Midbrain (tissue), 1 donor: ENCODE results near the gene FOXA1.

Source experiments
- DNase-seq: peaks from one replicate; lab custom pipeline; 2025; lab: John Stamatoyannopoulos, UW

The FOXA1 gene

DNA sequence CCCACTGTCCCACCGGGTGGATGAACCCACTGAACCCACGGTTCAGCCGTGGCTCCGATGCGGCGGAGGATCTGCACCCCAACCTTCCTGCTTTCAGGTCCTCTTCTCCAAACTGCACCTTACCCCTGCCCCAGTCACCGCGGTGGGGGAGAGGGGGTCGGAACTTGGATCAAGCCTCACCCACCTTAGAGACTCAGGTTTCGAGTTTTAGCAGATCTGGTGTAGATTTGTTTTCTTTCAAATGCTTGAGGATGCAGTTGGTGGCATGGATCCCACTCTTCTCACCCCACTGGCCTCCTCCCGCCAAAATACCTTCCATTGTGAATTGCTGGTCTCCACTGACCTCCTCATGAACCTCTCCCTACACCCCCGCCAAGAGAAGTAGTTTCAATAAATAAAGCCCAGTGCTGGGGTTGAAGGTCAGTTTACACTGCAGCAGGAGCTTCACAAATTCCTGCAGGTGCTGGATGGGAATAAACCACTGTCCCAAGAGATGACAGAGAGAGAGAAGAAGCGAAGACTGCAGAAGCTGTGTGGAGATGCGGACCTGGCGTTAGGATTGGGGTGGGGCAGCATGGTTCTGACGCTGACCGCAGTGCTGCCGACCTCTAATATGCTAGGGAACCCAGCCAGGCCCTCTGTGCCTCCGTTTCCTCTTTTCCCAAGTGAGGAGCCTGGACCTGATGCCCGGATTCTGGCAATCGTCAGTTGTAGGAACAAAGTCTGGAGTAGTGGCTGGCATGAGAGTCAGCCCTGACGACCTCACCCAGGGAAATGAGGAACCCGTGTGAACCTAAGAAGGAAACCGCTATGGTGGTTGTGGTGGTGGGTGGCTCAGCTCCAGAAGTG lies 7.8 kb upstream of the FOXA1 start:
- DNase-seq = no peak

DNA sequence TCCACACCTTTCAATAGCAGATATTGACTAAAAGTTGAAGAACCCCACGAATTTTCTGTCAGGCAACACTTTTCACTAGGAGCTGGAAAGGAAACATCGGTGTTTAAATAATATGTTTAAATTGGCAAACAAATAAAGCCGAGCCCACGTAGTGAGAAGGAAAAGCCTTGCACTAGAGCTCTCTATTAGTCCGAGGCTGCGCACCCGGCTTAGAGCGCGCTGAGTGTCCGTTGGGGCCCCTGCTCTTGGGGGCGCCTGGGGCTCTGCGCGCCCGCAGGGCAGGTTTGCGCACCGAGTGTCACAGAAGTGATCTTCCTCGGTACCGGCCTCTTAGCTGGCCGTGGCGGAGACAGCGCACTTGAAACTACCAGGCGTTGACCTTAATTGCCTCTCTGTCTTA lies 6.8 kb upstream of the FOXA1 start:
- no peak for DNase-seq

DNA sequence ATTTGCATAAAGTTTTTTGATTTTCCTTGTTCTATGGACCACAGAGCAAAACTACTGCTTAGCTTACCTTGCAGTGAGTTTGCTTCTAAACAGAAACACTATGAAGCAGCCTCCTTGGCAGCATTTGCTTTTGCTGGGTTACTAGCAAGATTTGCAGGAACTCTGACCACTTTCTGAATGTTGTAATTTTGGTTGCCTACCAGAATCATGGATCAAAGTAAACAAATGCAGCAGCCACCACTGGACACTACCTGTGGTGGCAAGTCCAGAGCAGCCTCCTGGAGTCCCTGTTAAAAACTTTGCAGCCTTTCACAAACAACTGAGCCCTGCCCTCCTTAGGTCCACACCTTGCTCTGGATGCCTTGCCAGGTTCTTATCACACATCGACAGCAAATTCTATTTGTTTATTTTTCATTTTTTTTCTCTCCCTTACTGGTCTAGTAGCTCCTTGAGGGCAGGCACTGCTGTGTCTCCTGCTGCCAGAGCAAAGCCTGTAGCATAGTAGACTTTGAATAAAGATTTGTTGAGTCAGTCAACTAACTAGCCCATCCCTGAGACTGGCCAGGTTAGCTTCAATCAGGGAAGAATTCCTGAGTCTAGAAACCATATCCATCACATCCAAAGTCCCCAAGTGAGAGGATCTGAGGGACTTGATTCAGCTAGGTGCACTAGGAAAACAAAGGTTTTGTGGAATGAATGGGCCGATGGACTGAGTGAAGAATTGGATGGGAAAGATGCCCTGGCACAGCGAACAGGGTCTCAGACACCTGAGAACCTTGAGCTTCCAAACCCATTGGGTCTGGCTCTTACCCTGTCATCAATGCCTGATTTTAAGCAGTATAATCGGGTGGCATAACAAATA lies 6.1 kb upstream of the FOXA1 start:
- DNase-seq = no peak

DNA sequence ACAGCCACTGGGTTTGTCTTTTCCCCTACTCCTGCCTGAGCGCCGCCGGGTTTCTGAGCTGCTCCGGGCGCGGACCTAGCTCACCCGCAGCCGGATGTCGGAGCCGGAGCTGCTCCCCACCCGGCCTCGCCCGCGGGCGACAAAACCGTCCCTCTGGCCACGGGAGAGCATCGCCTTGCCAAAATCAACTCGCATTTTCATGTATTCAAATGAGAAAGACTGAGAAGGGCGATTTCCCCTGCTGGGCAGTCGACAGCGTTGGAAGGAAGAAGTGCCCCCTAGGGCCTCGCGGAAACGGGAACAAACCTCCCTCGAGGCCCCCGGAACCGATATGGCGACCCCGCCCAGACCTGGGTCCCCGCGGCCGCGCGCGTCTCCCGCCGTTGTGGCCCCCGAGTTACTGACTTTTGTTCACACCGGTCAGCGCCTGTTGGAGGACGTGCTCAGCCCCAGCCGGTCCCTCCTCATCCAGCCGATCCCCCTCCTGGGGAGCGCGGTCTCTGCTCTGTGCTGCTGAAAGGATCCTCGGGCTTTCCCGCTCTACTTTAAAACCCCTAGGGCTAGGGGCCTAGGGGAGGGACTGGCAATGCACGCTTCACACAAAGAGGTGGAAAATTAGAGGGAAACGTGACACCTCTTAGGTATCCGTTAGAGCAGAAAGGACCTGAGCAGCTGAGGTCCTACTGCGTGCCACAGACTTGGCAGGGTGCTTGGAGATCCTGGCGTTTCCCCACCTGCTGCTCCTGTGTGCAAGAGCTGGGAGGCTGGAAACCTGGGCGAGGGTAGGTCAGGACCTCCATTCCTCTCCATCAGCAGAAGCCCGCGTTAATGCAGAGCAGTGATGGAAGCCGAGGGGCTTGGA lies 4.7 kb upstream of the FOXA1 start:
- no peak for DNase-seq

DNA sequence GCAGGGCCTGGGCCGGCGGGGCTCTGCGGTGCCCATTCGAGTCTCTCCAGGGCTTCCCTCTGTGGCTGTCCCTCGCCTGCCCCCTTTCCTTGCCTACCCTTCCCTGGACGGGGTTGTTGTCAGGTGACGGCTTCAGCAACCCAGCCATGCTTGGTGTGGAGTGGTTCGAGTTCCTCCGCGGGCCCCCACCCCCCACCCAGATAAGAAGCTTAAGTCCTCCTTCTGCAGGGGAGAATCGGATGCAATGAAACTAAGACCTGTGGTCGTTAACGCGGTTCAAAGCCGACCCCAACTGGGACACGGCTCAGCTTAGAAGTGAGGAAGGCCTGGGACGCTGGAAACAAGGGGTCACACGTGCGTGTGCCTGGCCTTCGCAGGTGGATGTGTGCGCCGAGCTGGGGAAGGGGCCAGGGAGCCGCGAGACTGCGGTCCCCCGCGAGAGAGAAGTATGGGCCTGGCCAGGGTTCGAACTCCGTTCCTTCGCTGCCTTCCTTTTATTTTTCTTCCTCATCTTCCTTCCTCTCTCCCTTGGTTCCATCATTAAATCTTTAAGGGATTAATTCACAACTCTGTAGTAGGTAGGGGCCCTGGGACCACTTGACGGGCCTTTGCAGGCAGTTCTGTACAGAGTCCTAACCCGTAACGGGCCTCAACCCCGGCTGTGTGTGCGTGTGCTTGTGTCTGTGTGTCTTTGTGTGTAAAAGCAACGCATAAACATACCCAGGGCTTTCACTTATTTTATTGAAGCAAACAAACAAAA lies 3.9 kb upstream of the FOXA1 start:
- DNase-seq = no peak

DNA sequence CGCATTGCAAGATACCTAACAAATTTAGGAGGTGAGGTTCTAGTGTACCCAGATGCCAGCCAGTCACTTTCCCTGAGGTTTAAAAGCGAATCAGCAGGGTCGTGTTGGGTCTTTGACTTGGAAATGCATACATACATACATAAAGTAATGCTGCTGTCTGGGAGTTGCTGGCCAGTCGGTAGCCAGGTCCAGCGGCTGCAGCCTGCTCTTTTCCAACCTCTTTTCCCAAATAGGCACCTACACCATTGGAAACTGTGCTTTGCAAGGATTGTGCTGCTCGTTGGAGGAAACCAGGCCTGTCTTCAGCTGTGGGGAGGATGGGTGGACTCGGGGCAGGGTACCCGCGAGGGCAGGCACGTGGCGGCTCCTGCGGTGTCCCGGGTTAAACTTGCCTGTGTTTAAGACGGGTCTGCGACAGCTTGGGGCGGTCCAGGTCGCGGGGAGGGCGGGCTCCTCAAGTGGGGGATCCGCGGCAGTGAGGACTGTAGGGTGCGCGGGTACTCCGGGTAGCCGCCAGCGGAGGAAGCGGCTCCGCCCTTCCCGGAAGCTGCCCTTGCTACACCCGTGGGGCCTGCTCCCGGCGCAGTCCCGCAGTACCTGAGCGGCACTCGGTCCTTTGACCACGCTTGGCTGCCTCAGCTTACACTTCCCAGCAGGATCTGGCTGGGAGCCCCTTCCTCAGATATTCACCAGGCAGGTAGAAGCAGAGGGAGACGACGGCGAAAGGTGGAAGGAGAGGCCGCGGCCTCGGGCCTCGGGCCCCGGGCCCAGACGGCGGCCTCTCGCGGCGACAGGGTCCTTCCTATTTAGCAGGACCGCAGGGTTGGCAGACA lies 3.1 kb upstream of the FOXA1 start:
- DNase-seq = no peak

DNA sequence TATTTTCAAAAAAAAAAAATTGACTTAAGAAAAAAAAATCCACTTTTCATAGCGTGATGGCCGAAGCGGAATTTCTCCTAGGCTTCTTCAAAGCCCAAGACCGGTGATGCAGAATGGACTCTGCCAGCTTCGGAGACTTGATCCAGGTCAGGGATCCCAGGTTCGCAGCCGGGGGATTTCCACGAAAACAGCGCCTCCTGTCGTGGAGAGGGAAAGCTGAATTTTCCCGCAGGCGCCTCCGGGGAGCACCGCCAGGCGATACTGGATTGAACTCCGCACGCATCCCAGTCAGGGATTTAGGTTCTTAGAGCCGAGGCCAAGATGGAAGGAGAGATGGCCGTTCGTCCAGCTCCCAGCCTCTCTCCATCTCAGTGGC lies 2.5 kb upstream of the FOXA1 start:
- no peak for DNase-seq

DNA sequence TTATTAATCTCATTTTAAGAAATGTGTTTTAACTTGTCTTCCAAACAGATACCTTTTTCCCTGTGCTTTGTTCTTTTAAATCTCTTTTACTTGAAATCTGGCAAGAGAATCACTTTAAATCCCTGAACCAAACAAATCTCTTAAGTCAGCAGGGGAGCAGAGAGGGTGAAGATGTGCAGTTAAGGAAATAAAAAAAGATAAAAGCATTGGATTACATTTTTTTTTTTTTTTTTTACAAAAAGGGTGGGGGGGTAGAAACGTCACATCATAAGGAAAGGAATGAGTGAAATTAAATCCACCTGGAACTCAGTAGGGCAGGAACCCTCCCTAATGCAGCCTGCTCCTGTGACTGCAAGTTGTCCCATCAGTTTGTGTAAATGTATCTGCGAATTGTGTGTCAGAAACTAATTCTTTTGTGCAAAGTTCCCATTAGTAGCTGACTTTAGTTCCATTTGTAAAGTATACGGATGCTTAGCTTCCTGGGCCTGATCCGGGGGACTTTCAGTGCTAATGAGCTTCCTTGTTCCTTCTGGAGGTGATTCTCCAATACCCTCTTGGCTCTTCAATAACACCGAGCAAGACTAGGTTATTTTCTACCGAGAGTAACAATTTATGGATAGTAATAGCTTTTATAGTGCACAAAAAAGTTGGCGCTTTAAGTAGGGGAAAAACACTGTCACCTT lies 1.9 kb upstream of the FOXA1 start:
- DNase-seq = no peak

DNA sequence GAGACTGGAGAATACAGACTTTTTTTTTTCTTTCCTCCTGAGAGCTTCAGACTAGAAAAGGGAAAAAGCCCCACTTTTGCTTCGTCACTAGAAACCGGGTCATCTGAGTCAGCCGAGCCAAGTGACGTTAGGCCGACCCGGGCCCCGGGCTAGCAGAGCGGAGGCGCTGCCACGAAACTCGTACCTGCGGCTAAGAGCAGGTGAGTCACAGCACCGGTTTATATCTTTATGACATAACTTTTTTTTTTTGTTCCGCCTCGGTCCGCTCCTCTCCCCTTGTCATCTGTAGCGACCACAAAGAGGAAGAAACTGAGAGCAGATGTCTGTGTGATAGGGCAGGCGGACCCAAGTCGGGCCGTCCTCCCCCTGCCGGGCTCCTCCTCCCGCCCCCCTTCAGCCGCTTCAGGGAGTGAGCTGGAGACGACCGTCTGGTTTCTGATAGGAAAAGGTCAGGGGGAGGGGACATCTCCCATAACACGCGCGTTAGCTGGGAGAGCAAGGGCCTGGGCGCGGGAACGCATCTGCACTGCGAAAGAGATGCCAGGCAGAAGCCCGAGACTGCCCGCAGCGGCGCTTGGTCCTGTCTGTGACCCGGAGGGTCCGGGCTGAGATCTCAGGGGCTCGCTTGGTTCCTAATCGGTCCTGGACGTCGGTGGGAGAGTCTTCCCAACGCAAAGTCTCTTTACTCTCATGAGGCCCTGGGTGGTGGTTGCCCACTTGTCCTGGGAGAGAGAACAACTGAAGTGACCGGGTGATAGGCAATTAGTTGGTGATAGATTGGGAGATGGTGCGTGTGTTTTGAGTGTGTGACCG lies 966 bp upstream of the FOXA1 start:
- no peak for DNase-seq

DNA sequence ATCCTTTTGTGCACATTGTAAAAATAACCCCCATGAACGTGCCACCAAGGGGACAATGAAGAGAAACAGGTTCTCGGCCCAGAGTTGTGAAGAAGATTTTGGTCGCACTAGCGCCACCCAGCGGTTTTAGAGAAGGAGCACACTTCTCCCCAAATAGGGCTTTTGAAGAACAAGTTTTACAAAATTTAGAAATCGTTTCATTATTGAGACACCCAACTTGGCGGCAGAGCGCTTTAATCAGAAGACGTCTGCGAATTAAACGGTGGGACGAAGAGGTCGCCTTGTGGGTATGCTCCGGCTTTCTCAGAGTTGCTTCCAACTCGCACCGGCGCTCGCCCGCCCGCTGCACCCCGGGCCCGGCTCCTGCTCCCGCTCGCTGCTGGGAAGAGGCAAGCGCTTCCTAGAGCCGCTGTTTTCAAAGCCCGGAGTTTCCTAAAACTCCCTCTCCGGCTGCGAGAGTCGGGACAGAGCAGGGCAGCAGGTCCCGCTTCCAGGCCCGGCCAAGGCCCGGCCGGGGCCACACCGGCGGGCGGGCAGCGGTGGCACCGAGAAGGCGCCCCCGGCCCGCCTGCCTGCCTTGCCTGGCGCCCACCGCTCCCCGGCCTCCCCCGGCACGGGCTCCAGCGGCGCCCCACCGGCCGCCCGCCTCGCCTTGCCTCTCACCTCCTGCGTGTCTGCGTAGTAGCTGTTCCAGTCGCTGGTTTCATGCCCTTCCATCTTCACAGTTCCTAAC lies 645 bp downstream of the FOXA1 start:
- DNase-seq = peak; percentile 30

DNA sequence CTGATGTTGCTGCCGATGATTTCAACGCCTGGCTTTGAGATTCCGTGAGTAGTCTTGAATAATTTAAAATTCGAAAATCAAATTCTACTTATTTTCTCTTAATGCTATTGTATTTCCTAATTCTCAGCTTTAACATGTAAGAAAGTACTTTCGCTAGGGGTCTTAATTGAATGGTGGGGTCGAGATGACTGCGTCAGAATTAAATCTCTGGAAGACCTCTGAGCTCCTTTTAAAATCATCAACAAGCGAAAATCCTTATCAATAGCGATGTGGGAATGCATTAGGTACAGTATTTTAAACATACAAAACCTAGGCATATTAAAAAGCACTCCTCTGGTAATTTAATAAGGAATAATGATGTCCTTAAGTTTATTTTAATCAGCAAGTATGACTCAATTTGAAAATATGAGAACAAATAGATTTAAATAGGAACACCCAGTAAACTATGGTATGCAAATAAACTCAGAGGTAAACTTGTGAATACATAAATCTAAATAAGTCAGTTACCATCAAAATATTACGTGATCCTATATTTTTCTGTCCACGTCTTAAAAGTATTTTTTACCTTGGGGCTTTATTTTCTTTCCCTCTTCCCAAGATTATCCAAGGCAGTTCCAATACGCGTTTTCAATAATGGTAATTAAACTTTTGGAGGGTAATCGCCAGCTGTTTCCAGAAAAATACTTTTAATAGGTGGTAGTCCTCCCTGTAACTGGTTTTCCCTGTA lies 1.4 kb downstream of the FOXA1 start:
- no peak for DNase-seq

DNA sequence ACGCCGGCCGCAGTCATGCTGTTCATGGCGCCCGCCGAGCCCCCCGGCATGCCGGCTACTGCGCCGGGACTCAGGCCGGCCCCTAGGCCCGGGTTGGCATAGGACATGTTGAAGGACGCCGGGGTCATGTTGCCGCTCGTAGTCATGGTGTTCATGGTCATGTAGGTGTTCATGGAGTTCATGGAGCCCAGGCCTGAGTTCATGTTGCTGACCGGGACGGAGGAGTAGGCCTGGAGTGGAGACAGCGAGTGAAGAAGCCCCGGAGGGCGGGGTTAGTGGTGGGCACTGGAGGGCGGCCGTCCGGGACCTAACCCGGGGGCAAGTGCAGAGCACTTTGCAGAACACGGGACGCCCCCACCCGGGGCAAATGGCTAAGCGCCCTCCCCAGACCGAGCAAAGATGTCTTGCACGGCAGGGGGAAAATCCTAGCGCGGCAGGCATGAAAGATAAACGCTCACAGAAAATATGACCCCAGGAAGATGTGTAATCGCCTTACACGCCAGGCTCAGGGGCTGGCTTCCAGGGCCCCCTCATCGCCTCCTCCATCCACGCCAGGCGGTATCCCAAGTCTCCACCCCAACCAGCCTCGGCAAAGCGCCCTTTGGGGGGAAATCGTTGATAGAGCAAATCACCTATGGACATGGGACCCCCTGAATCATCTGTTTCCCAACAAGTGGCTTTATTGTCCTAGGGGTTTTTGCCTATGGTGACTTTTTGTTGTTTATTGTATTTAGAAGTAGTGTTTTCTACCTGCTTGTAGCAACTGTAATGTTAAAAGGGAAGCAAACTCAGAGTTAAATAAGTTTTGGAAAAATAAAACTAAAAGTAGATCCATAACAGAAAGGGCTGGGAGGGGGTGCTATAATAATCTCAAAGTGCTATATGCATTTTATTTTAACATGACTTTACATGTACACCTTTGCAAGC lies 2.3 kb downstream of the FOXA1 start:
- no peak for DNase-seq

DNA sequence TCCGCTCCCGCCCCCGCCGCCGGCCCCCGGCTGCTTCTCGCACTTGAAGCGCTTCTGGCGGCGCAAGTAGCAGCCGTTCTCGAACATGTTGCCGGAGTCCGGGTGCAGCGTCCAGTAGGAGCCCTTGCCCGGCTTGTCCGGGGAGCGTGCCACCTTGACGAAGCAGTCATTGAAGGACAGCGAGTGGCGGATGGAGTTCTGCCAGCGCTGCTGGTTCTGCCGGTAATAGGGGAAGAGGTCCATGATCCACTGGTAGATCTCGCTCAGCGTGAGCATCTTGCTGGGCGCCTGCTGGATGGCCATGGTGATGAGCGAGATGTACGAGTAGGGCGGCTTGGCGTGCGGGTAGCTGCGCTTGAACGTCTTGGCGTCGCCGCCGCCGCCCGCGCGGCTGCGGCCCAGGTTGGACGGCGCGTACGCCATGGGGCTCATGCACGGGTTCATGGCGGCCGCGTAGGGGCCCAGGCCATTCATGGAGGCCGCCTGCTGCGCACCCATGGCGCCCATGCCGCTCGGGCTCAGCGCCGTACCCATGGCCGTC lies 3.0 kb downstream of the FOXA1 start:
- no peak for DNase-seq

DNA sequence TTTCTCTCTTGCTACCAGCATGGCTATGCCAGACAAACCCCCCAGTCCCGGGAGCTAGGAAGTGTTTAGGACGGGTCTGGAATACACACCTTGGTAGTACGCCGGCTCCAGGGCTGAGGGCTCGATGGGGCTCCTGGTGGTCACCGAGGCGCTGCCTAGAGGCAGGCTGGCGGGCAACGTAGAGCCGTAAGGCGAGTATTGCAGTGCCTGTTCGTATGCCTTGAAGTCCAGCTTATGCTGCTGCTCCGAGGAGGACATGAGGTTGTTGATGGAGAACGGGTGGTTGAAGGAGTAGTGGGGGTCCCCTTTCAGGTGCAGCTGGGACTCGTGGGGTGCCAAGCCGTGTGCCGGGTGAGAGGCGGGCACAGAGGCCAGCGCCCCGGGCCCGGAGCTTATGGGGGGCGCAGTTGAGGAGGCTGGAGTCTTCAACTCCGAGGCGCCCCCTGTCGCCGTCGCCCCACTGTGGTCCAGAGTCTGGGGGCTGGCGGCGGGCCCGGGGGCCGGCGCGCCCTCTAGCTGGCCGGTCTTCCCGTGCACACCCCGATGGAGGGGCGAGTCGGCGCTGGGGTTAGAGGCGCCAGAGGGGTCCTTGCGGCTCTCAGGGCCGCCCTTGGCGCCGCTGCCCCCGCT lies 3.6 kb downstream of the FOXA1 start:
- no peak for DNase-seq

DNA sequence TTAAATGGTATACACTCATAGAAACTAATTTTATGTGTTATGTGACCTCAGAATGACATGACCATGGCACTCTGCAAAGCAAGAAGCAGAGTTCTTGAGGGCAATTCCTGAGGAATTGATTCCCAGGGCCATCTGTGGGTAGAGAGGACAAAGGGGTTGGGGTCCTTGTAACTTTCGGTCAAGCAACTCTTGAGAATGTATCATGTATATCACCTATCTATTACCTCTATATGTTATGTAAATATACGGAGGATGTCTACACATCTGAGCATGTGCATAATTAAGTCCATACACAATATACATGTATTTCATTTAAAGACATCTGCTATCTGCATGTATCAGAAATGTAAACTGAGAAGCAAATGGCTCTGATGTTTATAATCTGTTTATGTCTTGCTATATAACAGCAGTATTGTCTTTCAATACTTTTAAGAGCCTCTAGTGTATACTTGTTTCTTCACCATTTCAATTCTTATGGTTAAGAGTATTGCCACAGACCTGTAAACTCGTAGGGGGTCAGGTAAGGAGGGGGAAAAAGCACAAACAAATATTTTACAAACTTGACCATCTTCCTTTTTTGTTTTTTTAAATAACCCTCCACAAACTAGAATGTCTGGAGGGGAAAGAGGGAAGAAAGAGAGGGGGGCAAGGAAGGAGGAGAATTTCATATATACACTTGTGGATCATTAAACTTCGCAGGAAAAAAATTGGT lies 4.5 kb downstream of the FOXA1 start:
- no peak for DNase-seq
